ENCODE data around the gene SCAANT1. TPM values are rescaled to one million over a fixed set of nuclear protein-coding genes. Genes with fewer than 3 reads are reported as not detected.

The SCAANT1 gene
- total and polyA plus RNA-seq, 12 donors: 1.3 to 1.6 TPM; not detected in 10

- Histone ChIP-seq H3K4me3 (no peak overlapping the region), H3K9me3 (replicated peaks in 1 of 3) (no peaks in the 10 kb centered on the region), H3K36me3 (replicated peaks in 1 of 2) (no peaks in the 10 kb centered on the region), H3K27ac (peak overlapping the region in 3 of 5 donors; percentile 4 to 10 (median 8)), H3K4me1 (replicated peaks in 1 of 2) (peaks cover 7 to 8% of the 10 kb centered on the region in 2 donors), H3K27me3 (no peaks in the 10 kb centered on the region)
- intact Hi-C loops (cut with DNase I): no loop called here
- WGBS, 4 donors: 39 to 49% (median 45%) methylated on average over 3 of the region's 3 CpGs
- peak in 2 of 7 donors; percentile 16 to 29 for DNase-seq
- no peak for TF ChIP-seq CTCF (IDR thresholded peaks at IDR 0.05)
- TF ChIP-seq POLR2A (IDR thresholded peaks at IDR 0.05): no peak
Measured at GRCh38 chr3:63886858-63887257, 25.3 kb downstream of the SCAANT1 start.

GRCh38 chr3:63880653-63881052, 31.5 kb downstream of the SCAANT1 start:
- TF ChIP-seq POLR2A (IDR thresholded peaks at IDR 0.05) (no peak), CTCF (IDR thresholded peaks at IDR 0.05) (no peak)
- no peaks in the 10 kb centered on the region for H3K36me3 ChIP-seq (replicated peaks in 1 of 2)
- H3K27me3 ChIP-seq: no peaks in the 10 kb centered on the region
- intact Hi-C loops (cut with DNase I): no loop called here
- H3K4me3 ChIP-seq: no peak overlapping the region
- H3K9me3 ChIP-seq (replicated peaks in 1 of 3): no peaks in the 10 kb centered on the region
- H3K27ac ChIP-seq: no peak overlapping the region
- peaks cover 6 to 34% of the 10 kb centered on the region in 2 donors for H3K4me1 ChIP-seq (replicated peaks in 1 of 2)
- DNase-seq: no peak
- WGBS, 4 donors: 88 to 96% (median 92%) methylated on average over 5 of the region's 5 CpGs

- Histone ChIP-seq H3K27ac (no peak overlapping the region), H3K4me1 (replicated peaks in 1 of 2) (peaks cover 6 to 34% of the 10 kb centered on the region in 2 donors), H3K27me3 (no peaks in the 10 kb centered on the region), H3K36me3 (replicated peaks in 1 of 2) (no peaks in the 10 kb centered on the region), H3K9me3 (replicated peaks in 1 of 3) (no peaks in the 10 kb centered on the region), H3K4me3 (no peak overlapping the region)
- TF ChIP-seq POLR2A (IDR thresholded peaks at IDR 0.05): no peak
- TF ChIP-seq CTCF (IDR thresholded peaks at IDR 0.05): no peak
- WGBS, 4 donors: 78 to 85% (median 81%) methylated on average over 2 of the region's 2 CpGs
- intact Hi-C loops (cut with DNase I): no loop called here
- DNase-seq: no peak
Measured at GRCh38 chr3:63878394-63879060, 33.7 kb downstream of the SCAANT1 start.

GRCh38 chr3:63877737-63878393, 34.3 kb downstream of the SCAANT1 start:
- intact Hi-C loops (cut with DNase I): no loop called here
- Histone ChIP-seq H3K36me3 (replicated peaks in 1 of 2) (no peaks in the 10 kb centered on the region), H3K4me1 (replicated peaks in 1 of 2) (peaks cover 6 to 34% of the 10 kb centered on the region in 2 donors), H3K27me3 (no peaks in the 10 kb centered on the region), H3K4me3 (no peak overlapping the region), H3K27ac (no peak overlapping the region), H3K9me3 (replicated peaks in 1 of 3) (no peaks in the 10 kb centered on the region)
- TF ChIP-seq POLR2A (IDR thresholded peaks at IDR 0.05) (no peak), CTCF (IDR thresholded peaks at IDR 0.05) (no peak)
- 79 to 94% (median 86%) methylated on average over 3 of the region's 3 CpGs for WGBS, 4 donors
- DNase-seq: no peak
